Occipital lobe (tissue), 2 donors: ENCODE results near the gene RRP8. TPM values are rescaled to one million over a fixed set of nuclear protein-coding genes. Genes with fewer than 3 reads are reported as not detected.

ENCODE experiments used
- DNase-seq: peaks from one replicate; lab custom pipeline; 2025; lab: John Stamatoyannopoulos, UW
- total RNA-seq: library from RNA; depleted of rRNA; stranded (reverse); fragments of >200 nt; gene quantifications from one replicate; pipeline ENCODE4 v1.2.3, GENCODE V29; 2014

Gene RRP8
- total RNA-seq, 1 donor from 2014 or later = 17.5 TPM

DNA sequence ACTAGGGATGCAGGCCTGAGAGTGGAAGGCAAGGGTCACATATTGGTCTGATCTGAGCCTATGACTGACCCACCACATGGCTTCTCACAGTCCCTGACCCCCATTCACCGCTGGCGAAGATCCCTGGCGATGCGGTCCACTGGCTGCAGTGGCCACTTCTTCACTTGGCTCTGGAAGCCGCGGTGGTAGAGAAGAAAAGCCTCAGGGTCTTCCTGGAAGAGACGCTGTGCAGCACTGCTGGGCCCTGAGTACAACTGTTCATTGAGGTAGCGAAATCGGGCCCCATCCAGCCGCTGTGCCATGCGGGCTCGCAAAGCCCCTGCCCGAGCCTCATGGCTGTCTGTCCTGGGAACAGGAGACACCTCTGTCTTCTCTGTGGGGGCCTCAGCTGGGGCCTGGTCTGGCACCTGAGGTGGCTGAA, 2.4 kb downstream of the RRP8 start:
- no peak for DNase-seq

DNA sequence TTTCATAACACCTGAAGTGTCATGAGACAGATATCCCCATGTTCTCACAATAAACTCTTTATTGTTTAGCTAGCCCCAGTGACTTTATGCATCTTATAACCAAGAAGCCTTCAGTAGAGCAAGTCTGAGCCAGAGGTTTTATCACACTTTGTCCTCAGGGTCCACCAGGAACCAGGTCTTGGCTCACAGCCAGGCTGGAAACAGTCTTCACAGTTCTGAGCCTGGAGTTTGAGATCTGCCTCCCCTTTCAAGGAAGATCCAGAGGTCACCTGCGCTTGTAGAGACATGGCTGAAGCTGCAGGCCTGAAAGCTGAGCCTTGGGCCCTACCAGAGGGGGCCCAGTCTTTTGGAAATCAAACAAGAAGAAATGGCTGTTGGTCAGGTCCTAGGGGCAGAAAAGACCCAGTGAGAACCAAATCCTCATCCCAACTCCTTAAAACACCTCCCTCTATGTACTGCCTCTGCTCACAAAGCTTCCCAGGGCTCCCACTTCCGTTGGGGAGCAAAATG, 3.5 kb downstream of the RRP8 start:
- DNase-seq = no peak

DNA sequence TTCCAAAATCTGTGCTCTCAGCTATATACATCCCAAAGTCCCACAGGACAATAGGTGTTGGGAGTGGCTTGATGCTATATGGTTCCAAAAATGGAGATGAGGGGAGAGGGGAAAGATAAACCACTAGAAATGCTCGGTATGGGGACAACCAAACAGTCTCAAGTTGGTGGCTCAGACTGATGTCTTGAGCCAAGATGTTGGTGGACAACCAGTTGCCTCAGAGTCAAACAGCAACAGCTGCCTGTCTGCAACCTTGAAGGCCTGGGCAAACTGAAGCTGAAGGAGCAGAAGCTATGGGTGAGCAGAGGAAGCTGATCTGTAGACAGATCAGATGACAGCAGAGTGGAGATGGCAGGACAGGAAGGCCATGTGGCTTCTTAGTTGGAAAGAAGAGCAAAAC, 4.0 kb downstream of the RRP8 start:
- DNase-seq = no peak

DNA sequence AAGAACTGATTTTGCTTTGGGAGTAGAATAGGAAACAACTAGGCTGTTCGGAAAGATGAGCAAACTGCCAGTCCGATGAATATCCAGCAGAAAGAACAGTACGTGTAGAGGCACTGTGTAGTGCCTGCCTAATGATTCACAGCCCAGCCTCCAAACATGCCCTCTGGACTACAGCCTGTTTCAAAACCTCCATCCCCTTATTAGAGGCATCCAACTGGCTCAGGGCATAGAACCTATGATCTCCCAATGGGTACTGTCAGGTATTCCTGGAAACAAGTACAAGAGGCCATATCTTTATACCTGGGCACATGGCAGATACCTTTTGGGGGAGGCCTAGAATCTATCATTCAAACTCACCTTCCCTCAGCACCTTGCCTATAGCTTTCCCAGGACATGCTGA, 4.9 kb downstream of the RRP8 start:
- DNase-seq = no peak

DNA sequence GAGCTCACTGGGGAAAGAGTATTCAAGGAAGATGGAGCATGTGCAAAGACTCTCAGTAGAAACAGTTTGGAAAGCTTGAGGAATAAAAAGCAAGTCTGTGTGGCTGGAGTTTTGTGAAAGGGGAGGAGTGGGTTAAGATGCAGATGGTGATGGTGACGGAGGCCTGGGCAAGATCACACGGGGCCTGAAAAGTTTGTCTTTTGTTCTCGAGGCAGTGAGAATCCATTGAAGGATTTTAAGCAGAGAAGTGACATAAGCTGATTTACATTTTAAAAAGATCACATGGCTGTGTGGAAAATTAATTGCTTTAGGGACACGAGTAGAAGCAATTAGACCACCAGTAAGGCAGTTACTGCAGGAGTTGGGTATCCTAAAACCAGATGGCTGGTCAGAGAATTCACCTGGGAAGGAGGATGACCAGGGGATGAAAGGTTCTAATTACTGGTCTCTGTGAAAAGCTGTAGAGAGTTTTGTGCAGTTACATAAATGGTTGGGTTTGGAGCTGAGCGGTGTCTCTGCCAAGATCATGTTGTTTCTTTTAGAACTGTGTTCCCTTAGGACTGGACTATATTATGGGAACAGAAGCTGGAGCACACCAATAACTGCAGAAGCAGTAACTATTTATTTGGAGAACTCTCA, 7.1 kb downstream of the RRP8 start:
- no peak for DNase-seq

DNA sequence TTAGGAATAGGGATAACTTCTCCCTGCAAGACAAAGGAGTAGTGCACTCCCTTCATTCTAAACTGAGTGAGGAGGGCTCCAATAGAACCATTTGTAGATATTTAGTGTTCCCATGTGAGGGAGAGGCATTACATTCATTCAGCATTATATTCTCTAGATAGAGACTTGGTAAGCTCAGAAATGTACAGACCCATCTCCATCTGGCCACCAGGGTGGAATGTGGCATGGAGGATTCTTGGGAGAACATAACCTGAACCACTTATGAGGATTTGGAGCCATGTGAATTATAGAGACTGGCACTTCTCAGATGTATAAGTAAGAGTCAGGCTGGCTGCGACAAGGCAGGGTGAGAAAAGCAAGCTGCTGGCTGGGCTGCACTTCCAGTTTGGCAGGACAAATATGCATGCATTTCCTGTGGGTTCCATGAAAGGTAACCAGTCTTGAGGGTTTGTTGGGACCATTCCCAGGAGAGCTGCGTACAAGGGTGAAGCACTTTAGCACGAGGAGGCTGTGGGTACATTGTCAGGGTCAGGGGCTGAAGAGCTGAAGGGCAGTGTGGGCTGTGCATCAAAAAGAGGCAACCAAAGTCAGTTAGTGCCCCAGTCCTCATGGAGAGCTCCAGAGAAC, 9.2 kb downstream of the RRP8 start:
- DNase-seq = no peak

DNA sequence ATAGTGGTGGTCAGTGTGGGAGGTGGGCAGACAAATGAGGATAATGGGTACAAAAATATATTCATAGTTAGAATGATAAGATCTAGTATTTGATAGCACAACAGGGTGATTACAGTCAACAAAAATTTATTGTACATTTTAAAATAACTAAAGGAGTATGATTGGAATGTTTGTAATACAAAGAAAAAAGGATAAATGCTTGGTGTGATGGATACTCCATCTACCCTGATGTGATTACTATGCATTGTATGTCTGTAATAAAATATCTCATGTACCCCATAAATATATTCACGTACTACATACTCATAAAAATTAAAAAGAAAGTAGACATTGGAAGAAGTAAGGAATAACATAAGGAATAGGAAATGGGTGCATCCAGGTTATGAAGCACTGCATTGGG, 15.4 kb downstream of the RRP8 start:
- DNase-seq = no peak

DNA sequence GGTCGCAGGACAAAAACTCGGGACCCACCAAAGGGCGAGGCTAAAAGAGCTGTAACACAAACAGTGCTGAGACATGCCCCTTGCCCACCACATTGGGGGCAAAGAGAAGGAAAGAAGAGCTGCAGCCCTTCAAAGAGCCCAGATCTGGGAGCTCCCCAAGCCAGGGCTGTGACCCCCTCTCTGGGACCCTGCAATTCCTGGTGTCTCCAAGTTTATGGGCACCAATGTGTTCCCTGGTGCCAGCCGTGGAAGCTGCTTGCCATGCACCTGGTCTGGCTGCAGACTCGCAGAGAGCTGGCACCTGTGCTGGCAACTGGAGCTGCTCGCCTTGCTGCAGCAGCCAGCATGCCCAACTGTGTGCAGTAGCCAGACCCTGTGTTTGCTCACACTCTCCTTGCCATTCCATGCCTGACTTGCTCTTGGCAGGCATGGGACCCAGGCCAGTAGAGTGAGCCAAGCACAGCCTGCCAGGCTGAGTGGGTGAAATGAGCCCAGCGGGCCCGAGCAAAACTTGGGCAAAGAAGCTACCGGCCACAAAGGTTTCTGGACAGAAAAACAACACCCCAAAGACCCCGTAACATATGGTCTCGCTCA, 16.0 kb downstream of the RRP8 start:
- DNase-seq = no peak

DNA sequence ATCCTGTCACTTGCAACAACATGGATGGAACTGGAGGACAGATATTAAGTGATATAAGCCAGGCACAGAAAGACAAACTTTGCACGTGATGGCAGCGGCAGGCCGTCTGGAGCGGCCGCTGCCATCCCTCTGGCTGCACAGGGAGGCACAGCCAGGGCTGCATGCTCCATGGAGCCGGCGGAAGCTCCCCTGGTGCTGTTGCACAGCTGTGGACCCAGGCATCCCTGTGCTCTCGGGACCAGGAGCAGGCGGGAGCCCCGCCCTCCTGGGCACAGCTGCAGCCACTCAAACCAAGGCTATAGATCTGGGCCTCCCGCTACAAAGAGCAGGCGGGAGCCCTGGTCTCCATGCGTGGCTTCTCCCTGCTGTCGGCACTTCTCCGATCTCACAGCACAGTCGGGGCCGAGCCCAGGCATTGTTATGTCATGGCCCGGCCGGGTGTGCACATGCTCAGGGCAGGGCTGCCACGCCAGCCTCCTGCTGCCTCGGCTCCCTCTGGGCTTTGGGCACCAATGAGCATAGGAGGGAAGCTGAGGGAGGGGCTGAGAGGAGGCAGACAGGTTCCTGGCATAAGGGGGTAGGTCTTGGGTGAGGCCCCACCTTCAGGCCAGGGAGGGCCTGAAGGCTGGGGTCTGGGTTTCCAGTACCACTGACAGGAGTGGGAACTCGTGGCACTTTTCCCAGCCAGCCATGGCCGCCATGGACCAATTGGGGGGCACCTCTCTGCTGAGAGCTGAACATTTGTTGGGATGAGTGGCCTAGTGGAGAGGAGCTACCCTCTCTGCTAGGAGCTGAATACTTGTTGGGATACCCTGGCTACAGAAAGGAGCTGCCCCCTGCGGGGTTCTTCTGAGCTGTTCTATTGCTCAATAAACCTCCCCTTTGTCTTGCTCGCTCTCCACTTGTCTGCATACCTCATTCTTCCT, 16.7 kb downstream of the RRP8 start:
- DNase-seq = no peak

DNA sequence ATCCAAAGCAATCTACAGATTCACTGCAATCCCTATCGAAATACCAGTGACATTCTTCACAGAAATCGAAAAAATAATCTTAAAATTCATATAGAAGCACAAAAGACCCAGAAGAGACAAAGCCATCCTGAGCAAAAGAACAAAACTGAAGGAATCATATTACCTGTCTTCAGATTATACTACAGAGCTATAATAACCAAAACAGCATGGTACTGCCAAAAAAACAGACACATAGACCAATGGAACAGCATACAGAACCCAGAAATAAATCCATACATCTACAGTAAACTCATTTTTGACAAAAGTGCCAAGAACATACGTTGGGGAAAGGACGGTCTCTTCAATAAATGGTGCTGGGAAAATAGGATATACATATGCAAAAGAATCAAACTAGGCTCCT, 18.9 kb downstream of the RRP8 start:
- DNase-seq = no peak

DNA sequence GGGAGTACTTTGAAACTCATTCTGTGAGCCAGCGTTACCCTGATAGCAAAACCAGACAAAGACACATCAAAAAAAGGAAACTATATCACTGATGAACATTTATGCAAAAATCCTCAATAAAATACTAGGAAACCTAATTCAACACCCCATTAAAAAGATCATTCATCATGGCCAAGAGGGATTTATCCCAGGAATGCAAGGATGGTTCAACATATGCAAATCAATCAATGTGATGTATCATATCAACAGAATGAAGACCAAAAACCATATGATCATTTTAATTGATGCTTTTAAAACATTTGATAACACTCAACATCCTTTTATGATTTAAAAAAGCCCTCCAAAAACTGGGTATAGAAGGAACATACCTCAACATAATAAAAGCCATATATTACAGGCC, 19.8 kb downstream of the RRP8 start:
- no peak for DNase-seq

DNA sequence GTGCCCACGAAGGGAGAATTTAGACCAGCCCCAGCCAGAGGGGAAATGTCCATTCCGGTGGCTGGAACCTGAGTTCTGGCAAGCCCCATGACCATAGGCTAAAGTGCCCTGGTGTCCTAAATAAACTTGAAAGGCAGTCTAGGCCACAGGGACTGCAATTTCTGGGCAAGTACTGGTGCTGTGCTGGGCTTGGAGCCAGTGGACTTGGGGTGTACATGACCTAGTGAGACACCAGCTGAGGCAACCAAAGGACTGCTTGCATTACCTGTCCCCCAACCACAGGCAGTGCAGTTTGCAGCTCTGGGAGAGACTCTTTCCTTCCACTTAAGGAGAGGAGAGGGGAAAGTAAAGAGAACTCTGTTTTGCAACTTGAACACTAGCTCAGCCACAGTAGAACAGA, 23.7 kb downstream of the RRP8 start:
- no peak for DNase-seq

DNA sequence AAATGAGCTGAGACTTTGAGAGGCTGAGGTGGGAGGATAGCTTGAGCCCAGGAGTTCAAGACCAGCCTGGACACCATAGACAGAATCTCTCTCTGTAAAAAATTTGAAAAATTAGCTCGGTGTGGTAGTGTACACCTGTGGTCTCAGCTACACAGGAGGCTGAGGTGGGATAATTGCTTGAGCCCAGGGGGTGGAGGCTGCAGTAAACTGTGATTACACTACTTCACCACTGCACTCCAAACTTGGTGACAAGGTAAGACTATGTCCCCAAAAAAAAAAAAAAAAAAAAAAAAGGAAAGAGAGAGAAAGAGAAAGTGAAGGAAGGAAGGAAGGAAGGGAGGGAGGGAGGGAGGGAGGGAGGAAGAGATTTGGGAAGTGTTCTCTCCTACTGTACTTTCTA, 25.3 kb downstream of the RRP8 start:
- no peak for DNase-seq

DNA sequence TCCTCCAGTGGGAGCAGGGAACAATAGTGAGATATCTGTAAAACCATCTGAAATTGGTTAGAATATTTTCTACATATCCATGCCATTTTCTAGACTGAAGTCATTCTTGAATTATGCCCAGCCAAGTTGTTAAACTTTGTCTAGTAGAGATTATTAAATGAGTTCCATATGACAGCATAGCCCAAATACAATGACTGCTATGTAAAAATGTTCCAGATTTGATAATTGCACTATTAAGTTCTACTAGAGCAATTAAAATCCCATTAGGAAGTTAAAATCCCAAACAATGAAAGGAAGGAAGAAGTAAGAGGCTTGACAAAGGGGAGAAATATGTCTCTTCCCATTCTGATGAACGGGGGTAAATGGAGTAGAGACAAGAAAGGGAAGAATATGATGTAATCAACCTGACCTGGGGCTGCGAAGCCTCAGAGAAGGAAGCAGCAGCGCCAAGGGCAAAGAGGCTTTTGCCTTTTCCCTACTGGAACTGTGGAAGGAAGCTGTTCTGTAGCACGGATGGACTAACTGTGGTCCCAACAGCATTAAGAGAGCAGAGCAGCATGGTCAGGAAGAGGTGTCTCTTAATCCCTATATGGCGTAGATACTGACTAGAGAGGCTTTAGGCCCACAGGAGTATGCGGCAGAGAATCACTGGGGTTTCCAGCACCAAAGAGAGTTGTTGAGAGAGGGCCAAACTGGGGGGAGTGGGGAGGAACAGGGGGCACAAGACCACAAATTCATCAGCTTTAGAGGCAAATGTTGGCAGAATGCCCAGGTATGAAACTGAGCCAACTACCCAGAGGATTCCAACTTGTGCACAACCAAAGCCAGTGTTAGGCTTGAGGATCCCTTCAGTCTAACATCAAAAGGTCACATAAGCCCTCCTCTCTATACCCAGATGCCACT, 26.7 kb downstream of the RRP8 start:
- peak; percentile 72 for DNase-seq

DNA sequence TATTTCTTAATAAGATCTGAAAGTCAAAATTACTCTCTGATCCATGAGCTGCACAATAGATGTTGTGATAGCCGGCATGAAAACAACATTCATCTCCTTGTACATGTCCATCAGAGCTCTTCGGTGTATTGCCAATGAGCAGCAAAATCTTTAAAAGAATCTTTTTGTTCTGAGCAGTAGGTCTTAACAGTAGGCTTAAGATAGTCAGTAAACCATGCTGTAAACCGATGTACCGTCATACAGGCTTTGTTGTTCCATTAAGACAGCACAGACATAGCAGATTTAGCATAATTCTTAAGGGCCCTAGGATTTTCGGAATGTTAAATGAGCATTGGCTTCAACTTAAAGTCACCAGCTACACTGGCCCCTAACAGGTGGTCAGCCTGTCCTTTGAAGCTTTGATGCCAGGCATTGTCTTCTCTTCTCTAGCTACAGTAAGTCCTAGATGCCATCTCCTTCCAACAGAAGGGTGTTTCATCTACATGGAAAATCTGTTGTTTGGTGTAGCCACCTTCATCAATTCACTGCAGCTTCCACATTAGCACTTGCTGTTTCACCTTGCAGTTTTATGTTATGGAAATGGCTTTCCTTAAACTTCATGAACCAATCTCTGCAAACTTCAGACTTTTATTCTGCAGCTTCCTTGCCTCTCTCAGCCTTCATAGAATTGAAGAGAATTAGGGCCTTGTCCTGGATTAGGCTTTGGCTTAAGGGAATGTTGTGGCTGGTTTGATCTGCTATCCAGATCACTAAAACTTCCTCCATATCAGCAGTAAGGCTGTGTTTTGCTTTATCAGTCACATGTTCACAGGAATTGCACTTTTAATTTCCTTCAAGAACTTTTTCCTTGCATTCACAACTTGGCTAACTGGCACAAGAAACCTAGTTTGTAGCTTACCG, 28.4 kb downstream of the RRP8 start:
- no peak for DNase-seq

DNA sequence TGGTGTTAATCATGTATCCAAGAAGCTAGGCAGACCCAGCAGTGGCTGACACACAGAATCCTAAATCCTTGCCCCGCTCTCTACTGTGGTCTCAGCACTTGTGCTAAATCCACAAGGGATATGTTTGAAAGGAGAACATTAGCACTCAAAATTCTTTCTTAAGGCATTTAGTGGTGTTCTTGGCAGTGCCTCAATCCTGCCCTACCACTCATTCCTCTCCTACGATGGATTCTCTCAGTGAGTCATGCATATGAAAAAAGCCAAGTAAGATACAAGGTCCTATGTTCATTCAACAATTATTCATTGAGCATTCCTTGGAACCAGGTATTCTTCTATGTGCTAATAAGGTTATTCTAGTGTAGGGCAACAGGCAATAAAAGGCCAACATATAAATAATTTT, 31.2 kb downstream of the RRP8 start:
- no peak for DNase-seq

DNA sequence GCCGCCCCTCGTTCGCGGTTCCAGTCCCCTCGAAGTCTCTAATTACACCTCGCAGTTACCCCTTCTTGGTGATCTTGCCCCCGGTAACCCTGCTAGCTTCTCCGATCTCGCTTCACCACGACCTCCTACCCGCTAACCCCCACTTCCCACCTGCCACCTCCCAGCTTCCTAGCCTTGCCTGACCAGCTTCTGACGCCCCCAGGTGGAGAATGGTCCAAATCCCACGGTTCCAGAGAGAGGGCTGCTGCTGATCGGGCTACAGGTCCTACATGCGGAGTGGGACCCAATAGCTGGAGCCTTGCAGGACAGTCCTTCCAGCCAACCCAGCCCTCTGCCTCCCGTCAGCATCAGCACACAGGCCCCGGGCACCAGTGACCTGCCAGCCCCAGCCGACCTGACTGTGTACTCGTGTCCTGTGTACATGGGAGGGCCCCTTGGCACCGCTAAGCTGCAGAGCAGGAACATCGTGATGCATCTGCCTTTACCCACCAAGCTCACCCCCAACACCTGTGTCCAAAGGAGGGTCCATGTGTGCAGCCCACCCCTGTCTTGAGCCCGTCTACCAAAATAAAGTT, 31.9 kb downstream of the RRP8 start:
- no peak for DNase-seq

DNA sequence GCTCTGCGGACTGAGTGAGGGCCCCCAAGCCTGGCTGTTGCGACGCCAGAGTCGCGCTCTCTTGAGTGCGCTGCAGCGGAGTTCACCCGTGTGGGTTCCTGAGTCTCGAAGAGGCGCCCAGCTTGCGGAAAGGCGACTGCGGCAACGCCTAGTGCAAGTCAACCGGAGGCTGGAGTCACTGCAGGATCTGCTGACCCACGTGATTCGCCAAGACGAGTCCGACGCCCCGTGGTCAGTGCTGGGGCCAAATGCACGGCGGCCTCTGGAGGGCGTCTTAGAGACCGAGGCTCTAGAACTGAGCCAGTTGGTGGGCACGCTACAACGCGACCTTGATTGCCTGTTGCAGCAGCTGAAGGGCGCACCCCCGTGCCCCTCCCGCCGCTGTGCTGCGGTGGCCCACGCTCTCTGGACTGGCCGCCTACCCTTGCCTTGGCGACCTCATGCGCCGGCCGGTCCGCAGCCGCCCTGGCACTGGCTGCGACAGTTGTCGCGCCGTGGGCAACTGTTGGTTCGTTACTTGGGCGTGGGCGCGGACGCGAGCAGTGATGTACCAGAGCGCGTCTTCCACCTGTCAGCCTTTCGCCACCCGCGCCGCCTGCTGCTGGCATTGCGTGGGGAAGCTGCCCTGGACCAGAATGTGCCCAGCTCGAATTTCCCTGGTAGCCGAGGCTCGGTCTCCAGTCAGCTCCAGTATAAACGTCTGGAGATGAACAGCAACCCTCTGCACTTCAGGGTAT, 32.6 kb downstream of the RRP8 start:
- DNase-seq = no peak

DNA sequence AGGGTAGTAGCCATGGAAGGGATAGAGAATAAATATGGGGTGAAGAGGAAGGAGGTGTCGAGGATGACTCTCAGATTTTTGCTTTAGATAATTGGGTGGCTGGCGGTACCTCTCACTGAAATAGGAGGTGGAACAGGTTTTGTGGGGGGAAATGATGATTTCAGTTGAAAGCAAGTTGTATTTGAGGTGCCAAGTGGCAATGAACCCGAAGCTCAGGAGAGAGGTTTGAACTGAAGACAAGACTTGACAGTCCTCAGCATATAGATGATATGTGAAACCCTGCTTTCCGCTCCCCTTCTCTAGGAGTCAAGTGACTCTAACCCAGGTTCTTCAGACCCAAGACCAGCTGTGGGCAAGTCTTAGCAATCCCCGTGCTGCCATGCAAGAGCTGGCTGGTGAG, 33.7 kb downstream of the RRP8 start:
- DNase-seq = no peak
